GM21390 (cell line): Measurements from ENCODE around the gene AFDN.

ENCODE experiments used
- ATAC-seq: cut with Tn5 transposase; IDR thresholded peaks from one replicate; pipeline ENCODE4 v1.9.1; 2021; ENCODE audit not compliant: unreplicated experiment

Gene AFDN

DNA sequence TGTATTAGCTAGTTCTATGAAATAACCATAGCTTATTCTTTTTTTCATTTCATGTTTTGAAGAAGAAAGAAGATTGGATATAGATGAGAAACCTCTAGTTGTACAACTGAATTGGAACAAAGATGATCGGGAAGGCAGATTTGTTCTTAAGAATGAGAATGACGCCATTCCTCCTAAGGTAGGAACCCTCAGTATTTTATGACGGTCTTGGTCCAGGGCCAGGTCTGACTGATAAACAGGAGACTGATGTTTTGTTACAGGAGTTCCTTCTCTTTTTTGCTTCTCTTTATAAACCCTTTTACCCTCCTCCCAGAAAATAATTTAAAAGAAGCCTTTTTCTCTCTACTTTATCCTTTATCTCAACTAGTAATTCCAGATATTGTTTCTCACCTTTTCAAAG, 43.6 kb downstream of the AFDN start:
- no peak for ATAC-seq

DNA sequence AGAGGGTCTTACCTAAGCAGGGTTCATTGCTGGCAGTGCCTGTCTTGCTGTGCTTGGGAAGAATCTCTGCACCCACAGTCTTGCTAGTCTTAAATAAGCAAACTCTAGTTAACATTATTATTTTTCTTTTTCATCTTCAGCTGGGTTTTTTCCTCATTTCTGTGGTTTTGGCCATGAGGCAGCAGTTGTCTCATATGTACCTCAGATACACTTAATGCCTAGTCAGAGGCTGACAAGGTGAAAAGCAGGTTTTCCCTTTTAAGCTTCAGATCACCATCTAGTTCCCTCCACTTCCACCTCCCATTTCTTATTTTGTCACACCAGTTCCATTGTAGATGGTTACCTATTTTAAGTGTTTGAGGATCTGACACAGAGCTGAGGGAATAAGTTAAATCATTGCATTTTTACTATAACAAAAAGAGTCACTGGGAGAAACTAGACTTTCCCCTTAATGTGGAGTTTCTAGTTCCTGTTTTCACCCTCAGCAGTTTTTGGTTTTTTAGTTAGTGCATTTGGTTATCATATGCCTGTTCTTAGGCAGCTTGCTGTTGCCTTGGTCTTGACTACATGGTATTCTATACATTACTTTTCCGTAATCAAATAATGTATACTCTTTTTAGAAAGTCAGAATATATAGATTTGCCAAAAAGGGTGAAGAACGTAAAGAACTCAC, 46.0 kb downstream of the AFDN start:
- peak; percentile 54 for ATAC-seq

DNA sequence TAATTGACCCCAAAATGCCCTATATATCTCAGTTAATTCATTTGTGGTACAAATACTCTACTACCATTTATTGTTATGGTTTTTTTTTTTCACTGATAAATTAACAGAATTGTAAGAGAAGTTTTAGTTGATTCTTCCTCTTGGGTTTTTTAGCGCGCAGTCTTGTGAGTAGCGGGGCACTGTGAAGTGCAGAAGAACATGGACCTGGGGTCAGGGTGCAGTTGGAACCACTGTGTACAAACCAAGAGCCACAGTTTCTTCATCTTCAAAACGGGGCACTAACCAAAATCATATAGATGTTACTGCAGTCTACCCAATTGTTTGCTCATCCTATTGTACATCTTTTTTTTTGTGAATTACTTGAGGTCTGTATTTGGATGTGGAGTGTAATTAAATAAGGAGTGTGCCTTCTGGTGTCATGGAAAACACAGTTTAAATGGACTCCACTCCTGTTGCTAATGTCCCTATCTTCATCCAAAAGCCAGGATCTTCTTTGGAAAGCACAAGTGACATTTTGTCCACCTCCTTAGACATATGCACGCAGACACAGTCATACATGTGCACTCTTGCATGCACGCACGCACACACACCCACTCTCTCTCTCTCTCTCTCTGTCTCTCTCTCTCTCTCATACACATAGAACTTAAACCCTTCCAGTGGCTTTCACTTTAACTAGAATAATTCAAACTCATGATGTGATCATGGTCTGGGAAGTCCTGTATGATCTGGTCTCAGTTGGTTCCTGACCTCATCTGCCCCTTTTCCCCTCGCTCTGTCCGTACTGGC, 51.5 kb downstream of the AFDN start:
- no peak for ATAC-seq

DNA sequence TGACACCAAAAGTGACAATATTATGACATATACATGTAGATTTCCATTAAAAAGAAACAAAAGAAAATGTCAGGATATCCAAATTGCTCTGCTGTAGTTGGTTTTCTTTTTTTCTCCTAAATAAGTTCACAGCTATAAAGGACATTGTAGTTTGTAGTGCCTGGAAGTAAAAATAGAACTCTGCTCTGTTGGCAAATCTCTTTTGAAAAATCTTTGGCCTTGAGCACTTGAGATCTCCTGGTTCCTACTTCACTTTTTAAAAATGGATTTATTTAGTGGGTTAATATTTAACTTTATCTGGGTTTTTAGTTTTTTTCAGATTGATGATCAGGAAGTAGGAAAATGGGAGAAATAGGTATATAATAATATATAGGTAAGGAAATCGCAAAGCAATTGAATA, 52.9 kb downstream of the AFDN start:
- ATAC-seq: no peak

DNA sequence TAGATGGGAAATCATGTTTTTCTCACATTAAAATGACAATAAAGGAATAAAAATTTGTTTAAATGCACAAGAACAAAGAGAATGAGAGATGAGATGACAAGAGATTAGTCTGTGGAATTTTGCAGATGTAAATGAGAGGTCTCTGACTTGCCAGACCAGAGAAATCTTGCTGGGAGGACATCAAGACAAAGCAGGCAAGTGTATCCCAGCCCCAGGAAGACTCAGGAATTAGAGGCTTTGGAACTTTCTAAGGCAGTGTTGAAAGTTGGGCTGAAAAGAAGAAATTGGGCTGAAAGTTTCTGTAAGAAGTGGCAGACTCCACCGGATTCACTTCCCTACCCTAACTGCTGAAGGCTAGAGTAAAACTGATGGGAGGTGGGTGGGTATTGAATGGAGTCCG, 54.6 kb downstream of the AFDN start:
- no peak for ATAC-seq

DNA sequence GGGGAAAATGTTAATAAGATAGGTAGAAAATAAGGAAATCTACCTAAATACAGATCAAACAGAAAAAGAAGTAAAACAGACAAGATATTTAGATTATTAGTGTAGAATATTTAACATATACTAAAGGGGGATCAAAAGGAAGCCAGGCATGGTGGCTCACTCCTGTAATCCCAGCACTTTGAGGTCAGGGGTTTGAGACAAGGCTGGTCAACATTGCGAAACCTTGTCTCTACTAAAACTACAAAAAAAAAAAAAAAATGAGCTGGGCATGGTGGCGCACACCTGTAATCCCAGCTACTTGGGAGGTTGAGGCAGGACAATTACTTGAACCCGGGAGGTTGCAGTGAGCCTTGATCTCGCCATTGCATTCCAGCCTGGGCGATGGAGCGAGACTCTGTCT, 55.5 kb downstream of the AFDN start:
- ATAC-seq: no peak

DNA sequence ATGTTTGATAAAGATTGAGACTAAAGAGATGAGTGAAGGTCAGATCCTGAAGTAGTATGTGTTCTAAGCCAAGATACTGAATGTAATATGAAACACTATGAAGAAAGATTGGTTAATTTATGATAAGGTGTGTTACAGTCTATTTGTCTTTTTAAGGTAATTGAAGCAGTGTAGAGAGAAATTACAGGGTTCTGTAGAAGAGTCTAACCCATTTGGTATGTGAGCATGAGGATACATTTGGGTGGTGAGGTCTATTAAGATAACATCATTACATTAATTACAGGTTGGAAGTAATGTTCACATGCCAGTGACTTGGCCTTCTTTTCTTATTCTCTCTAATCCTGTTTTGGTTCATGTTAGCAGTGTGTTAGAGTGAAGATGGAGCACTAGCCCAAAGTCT, 61.4 kb downstream of the AFDN start:
- no peak for ATAC-seq

DNA sequence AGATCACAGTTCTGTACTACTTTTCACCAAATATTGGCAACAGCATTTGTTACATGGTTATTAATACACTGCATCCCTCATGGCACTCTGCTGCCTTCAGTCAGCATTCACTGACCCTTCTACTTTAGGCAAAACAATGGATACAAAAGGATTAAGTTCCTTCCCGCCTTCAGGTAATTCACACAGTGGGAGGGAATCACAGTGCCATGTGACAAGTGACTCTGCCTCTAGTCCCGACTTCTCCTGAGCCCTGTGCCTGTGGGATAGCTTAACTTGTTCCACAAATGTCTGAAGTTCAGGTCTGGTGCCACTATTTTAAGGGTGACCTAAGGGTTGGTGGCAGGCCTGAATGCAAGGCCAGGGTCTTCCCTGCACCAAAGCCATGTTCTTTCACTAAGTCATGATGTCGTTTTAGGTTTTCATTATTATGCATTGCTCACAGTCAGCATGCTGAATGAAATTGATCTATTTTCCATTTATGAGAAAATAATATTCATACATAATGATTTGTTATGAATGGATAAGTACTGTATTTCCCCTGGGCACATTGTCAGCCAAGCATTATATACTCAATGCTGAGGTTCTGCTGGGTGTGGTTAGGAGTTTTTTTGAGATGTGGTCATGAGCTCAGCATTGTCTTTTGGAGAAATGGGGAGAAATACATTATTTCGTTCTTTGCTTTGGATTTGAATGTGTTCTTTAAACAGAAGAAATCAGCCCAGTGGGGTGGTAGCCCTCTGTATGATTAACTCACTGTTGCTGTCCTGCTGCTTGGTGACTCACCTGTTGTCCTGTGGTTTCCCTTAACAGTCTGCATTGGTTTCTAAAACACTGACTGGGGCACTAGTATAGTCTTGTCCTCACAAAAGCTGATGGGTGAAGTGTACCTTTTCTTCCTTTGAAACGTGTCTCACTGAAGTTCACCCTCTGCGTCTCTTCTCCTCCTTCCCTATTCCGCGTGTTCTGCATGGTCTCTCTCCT, 66.4 kb downstream of the AFDN start:
- peak; percentile 88 for ATAC-seq

DNA sequence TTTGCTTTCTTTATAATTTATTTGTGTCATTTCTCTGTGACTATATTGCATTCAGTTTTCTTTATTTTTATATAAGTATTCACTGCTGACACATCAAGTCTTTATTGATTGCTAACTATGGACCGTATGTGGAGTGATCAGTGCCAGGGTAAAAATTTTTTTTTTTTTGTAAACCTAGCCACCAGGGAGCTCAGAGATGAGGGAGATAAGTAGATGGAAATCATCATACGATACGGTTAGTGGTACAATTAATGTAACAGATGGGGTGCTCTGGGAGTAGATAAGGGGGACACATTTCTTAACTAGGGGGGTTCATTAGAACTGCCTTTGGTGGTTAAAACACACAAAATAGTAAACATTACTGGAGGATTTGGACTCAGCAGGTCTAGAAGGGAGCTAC, 68.3 kb downstream of the AFDN start:
- ATAC-seq: no peak

DNA sequence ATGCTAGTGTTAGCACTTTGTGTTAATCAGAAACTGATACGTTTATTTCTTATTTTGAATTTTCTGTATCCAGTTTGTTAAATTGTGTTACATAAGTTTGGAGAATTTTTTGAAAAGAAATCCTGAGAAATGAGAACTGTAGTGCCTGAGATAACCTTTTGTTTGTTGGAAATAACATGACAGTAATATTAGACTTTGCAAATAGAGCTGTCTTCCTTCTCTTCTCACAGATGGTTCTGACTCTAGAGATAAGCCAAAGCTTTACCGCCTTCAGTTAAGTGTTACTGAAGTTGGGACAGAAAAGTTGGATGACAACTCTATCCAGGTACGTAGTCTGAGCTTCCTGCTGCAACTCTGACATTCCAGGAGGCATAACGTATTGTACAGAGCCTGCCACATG, 69.9 kb downstream of the AFDN start:
- no peak for ATAC-seq

DNA sequence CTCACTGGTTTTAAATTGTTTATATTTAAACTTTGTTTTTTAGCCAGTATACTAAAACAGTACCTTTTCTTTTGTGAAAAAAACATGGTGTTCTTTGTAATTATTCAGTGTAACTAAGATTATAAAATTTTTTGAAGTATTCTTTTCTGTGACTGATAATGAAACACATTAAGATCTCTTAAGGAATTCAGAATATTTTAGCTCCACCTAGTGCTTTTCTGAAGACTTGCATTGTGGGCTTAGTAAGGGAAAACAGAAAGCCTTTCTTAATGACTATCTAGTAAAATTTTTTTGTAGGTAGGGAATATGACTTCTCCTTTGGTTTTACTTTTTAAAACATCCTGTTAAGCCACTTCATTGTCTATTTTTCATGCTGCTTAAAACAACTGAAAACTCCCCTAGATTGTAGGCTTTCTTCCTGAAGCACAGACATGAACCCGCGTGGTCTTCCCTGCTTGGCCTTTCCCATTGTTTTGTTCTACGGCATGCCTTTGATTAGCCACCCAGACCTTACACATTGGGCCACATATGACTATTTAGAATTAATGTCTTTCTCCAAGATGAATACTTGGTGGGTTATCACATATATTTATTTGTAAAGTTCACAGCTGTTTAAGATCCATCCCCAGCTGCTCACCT, 72.1 kb downstream of the AFDN start:
- ATAC-seq: peak; percentile 53

DNA sequence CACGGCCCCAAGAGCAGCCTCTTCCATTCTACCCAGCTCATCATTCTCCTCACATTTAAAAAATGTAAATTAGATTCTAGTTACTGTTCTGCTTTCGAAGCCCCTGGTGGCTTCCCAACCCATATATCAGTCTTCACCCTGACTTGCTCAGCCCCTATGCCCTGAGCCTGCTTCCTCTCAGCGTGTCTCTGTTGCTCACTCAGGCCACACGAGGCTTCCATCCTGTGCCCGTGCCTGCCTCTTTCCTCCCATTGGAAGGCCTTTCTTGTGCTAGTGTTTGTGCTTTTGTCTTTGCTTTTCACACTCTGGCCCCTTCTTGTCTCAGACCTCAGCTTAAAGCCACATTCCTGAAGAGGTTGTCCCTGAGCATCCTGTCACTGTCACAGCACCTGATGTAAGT, 78.1 kb downstream of the AFDN start:
- ATAC-seq: no peak

DNA sequence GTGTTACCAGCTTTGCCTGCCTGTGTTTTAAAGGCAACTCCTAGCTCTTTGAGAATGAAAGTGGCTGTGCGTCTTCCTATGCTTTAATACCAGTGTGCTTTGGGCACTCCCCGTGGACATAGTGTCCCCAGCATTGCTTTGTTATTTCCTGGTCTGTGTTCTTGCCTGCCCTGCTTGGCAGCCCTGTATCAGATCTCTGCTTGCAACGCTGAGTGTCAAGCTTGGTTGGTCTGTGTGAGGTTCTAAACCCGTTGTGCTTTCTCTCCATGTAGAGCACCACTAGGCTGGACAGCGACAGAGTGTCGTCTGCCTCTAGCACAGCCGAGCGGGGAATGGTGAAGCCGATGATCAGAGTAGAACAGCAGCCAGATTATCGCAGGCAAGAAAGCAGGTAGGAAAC, 80.2 kb downstream of the AFDN start:
- ATAC-seq: no peak

DNA sequence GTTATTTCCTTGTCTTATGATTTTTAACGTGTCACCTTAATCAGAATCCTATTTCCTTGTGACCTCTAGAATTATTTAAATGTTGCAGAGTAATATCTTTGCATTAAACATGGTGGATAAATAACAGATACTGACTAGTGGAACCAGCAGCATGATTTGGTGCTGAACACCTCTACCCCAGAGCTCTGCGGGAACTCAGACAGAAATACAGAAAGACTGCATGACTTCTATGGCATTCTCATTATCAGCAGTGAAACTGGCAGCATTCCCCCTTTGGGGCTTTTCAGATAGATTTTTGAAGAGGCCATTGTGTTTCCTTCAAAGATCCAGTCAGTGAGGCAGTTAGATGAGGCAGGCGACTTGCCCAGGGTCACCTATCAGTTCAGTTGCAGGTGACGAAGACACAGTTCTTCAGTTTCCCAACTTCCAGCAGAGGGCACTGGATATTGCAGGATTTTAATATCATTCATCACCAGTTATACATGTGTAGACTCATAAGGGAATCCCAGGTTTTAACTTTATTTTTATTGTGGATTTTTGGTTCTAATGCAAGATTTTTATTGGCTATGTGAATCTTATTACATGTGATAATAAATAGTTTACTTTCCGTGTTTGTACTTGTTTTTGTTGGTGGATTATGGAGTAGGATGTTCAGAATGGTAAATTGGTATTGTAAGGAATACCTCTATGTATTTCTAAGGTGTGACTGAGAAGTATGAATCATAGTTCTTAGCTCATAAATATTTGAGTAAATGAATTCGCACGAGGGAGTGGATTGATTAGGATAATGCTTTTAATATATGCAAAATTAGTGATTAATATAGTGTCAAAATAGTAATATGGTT, 81.3 kb downstream of the AFDN start:
- ATAC-seq: no peak

DNA sequence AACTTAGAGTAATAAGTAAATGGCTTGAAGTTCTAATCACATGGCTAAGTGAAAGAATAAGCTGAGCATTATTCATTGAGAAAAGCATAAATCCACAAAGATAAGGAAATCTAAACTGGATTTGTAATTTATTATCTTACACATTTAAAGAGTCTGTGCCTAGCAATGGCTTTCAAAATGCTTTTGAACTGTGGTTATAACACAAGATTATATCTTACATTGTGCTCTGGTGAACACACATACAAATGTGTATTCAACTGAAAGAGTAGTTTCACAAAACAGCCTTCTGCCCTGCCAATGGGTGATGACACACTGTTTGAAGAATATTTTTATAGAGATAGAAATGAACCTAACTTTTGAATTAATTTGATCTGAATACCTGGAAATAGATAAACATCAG, 83.3 kb downstream of the AFDN start:
- ATAC-seq: no peak

DNA sequence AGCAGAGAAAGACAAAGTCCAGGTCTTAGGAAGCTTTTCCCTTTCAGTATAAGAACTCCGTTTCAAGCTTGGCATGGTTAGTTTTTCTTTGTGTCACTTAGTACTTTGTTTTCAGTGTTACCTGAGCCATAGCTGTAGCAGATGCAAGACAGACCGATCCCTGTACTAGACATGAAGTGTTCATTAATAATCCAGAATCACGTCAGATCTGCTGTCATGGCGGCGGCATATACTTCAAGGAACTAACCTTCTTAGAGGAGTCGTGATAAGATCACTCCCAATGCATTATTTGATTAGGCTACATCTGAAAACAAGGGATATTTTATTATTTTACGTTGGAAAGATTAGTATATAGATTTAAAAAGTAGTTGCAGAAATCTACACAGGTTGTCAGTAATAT, 83.9 kb downstream of the AFDN start:
- ATAC-seq: no peak

DNA sequence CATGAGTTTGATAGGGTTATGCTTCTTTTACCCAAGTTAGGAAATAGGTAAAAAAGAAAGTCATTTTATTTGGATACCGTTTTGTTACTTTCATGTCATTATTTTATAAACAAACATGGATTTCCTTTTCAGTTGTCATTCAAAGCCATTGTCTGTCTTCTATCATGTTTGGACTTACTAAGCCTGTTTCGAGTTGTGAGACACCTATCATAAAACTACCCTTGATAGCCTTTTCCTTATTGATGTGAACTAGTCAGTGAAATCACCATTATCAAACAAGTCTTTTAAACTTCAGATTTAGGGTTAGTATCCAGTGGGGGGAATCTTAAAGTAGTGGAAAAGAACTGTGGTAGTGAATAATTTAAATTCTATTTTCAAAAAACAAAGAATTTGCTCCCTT, 85.8 kb downstream of the AFDN start:
- ATAC-seq: no peak

DNA sequence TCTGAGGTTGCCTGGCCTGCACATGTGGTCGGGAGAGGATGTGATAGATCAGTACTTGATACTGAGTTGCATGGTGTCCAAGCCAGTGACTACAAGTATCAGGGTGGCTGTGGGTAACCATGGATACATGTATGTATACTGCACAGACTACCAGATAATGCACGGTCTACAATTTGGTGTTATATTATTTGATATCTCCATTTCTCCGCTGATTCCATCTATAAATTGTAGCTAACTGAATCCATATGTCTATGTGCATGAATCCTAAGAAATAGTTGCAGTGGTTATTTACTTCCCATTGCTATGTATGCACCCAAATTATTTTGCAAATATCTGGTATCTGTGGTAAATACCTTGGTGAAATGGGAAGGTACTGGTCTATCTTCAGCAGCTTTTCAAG, 87.0 kb downstream of the AFDN start:
- no peak for ATAC-seq

DNA sequence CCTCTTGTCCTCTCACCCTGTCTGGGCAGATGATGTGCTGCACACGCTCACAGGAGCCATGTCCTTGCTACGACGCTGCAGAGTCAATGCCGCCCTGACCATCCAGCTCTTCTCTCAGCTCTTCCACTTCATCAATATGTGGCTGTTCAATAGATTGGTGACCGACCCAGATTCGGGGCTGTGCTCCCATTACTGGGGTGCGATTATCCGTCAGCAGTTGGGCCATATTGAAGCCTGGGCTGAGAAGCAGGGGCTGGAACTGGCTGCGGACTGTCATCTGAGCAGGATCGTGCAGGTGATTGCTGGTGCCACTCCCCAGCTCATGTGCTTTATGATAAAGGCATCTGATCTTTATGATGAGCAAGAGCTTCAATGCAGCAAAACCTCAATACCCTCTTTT, 88.4 kb downstream of the AFDN start:
- ATAC-seq: no peak

DNA sequence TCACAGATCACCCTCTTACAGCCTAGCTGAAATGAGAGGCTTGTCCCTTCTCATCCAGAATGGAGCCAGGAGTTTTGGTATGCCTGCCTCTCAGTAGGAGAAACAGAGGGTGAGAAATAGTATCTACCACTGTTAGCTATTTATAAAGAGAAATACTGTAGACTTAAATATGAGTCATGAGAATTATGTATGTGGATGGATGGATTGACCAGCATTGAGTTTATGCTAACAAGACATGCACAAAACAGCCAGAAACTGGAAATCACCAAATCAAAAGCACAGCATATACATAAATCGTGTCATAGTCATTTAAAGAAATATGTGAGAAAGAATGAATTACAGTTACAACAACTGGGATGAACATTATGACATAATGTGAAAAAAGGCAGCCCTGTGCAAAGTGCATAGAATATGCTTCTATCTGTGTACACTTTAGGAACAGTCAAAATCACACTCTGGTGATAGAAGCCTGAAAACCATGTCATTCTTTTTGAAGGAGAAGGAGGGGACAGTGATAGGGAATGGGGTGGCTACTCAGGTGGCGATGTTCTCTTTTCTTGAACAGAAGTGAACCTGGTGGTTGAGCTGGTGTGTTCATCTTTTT, 90.9 kb downstream of the AFDN start:
- no peak for ATAC-seq
